Activated CD4-positive, alpha-beta T cell treated with anti-CD3 and anti-CD28 coated beads, Interleukin-2, amount 50 U/mL, for 24 hours (primary cell): ENCODE results near the gene CEACAM20.
"Not testable (repeated sequence)": the region's sequence is repeated elsewhere in the genome, so short reads cannot be mapped to it uniquely, and the experiment has no call there.

Experiments
- DNase-seq, 2 donors: peaks; one replicate each; pipeline ENCODE4 v3.0.0-alpha.2; 2020; ENCODE audit warnings: low read depth in 1 of 2, low spot score in 1 of 2

Gene CEACAM20

DNA sequence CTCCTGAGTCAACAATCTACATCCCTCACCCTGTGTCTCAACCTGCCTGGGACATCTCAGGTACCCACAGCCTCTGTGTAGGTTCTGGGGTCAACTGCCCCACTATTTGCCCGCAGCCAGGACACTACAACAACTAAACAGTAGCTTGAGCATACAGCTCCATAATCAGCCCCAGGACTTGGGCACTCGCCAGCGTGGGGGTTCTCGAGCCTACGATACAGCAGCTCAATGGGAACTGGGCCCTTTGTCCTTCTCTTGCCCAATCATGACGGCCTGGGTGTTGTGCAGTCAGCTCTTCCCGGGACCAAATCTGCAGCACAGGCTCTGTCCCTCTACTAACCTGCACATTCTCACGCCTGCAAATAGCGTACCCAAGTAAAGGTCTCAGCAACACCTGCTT, 30.5 kb downstream of the CEACAM20 start:
- DNase-seq, result no peak

DNA sequence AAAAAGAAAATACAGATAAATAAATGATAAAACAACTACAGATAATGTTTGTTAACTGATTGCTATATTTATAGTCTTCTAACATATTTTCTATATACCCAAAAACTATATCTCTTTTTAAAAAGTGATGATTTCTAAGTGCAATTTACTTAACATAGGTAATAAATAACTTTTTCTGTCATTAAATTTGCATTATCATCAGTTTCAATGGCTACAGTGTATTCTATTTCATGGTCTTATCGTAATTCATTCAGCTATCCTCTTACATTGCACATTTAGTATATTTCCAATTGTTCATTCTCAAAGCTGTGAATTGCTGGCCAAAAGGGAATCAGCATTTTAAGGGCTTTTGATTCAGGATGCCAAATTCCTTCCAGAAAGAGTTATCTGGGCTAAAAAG, 32.8 kb downstream of the CEACAM20 start:
- no peak for DNase-seq

DNA sequence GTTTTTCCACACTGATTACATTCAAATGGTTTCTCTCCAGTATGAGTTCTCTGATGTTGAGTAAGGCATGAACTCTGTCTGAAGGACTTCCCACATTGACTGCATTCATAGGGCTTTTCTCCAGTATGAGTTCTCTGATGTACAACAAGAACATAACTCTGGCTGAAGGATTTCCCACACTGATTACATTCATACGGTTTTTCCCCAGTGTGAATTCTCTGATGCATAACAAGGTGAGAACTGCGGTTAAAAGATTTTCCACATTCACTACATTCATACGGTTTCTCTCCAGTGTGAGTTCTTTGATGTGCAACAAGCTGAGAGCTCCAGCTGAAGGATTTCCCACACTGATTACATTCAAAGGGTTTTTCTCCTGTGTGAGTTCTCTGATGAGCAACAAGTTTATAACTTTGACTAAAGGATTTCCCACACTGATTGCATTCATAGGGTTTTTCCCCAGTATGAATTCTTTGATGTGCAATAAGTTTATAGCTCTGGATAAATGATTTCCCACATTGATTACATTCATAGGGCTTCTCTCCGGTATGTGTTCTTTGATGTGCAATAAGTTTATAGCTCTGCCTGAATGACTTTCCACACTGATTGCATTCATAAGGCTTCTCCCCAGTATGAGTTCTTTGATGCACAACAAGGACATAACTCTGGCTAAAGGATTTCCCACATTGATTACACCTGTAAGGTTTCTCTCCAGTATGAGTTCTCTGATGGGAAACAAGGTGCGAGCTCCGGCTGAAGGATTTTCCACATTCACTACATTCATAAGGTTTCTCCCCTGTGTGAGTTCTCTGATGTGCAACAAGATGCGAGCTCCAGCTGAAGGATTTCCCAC, 52.7 kb downstream of the CEACAM20 start:
- no peak for DNase-seq

GRCh38 chr19:44468730-44469129, 60.7 kb downstream of the CEACAM20 start:
- DNase-seq, result not testable (repeated sequence)

DNA sequence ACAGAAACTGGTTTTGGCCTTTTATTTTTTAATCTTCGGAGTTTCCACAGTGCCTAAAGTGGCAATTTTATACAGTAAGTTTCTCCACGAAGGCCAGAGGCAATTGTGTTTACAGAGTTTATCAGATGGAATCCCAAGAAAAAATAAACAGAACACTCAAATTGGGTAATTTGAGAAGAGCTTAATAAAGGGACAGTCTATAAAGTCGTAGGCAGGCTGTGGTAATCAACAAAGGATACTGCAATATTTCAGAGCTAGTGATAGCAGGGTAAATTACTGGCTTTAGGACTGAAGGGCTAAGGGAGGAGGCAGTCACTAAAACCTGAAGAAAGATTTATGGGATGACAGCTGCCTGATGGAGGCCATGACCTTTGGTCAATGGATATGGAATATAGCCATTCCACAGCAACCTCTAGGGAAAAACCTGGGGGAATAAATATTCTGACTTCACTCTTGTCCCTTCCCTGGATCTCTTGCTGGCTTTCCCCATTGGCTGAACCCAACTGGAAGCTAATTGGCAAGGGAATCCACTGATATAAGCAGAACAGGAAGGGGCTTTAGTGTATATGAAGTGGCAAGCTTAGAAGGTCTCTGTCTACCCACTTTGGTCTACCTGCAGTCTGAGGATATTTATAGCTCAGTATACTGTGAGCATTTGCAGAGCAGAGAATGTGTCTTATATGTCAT, 66.7 kb downstream of the CEACAM20 start:
- DNase-seq, result not testable (repeated sequence)
